DMS53 treated with DMSO at 0.1 percent for 48 hours (cell line): ENCODE data around the gene PEX14.

ENCODE experiments used
- DNase-seq: peaks from one replicate; lab custom pipeline; 2025; ENCODE audit not compliant: unreplicated experiment; lab: John Stamatoyannopoulos, UW

Gene PEX14

GRCh38 chr1:10589074-10589473 lies 114.3 kb downstream of the PEX14 start:
- DNase-seq, result no peak

GRCh38 chr1:10591010-10591409 lies 116.3 kb downstream of the PEX14 start:
- no peak for DNase-seq

GRCh38 chr1:10592373-10592772 lies 117.6 kb downstream of the PEX14 start:
- no peak for DNase-seq

- DNase-seq, result no peak
Observed at GRCh38 chr1:10593750-10594149, 119.0 kb downstream of the PEX14 start.

GRCh38 chr1:10594595-10595223 lies 120.0 kb downstream of the PEX14 start:
- no peak for DNase-seq

- DNase-seq, result no peak
Observed at GRCh38 chr1:10596780-10597179, 122.0 kb downstream of the PEX14 start.

- no peak for DNase-seq
Observed at GRCh38 chr1:10597492-10598388, 123.0 kb downstream of the PEX14 start.

GRCh38 chr1:10598389-10598702 lies 123.6 kb downstream of the PEX14 start:
- no peak for DNase-seq

GRCh38 chr1:10599194-10599861 lies 124.6 kb downstream of the PEX14 start:
- no peak for DNase-seq

- no peak for DNase-seq
Observed at GRCh38 chr1:10601342-10602070, 126.8 kb downstream of the PEX14 start.

GRCh38 chr1:10602936-10603335 lies 128.2 kb downstream of the PEX14 start:
- DNase-seq, result no peak

- DNase-seq, result no peak
Observed at GRCh38 chr1:10604966-10605365, 130.2 kb downstream of the PEX14 start.

GRCh38 chr1:10606064-10606463 lies 131.3 kb downstream of the PEX14 start:
- no peak for DNase-seq

- no peak for DNase-seq
Observed at GRCh38 chr1:10607228-10607627, 132.5 kb downstream of the PEX14 start.

GRCh38 chr1:10608690-10609089 lies 133.9 kb downstream of the PEX14 start:
- no peak for DNase-seq

GRCh38 chr1:10610901-10611600 lies 136.3 kb downstream of the PEX14 start:
- no peak for DNase-seq

- no peak for DNase-seq
Observed at GRCh38 chr1:10612436-10613160, 137.8 kb downstream of the PEX14 start.

GRCh38 chr1:10613340-10613739 lies 138.6 kb downstream of the PEX14 start:
- no peak for DNase-seq

GRCh38 chr1:10613861-10614260 lies 139.1 kb downstream of the PEX14 start:
- DNase-seq, result no peak
